Thoracic aorta (tissue), 2 donors: ENCODE results near the gene PITX1. TPM values are rescaled to one million over a fixed set of nuclear protein-coding genes. Genes with fewer than 3 reads are reported as not detected.

Experiments used
- ATAC-seq: fragments of 150-250 bp; one replicate; pipeline ENCODE4 v1.8.0; 2017; ENCODE audit warnings: low read depth; ENCODE audit not compliant: insufficient number of reproducible peaks, low FRiP score
- DNase-seq: peaks from one replicate; pipeline ENCODE4 v3.0.0-alpha.2; 2020; ENCODE audit warnings: low spot score
- H3K27ac ChIP-seq, 2 donors: fragments of 200-600 bp; sonication (generic); 1 replicate in 1 of 2; 2 replicates in 1 of 2; pipeline ENCODE4 v1.5.1; 2016; ENCODE audit warnings: mild to moderate bottlenecking in 2 of 2, moderate library complexity in 2 of 2
- H3K27me3 ChIP-seq: fragments of 200-600 bp; sonication (generic); replicated peaks from 2 replicates; pipeline ENCODE4 v1.6.0; 2016; ENCODE audit warnings: mild to moderate bottlenecking; ENCODE audit not compliant: insufficient read depth
- H3K36me3 ChIP-seq: fragments of 200-600 bp; sonication (generic); one replicate; pipeline ENCODE4 v1.5.1; 2016
- H3K4me1 ChIP-seq, 2 donors: fragments of 200-600 bp; sonication (generic); 1 replicate in 1 of 2; 2 replicates in 1 of 2; pipeline versions ENCODE4 v1.5.1 to v1.6.0; 2016; ENCODE audit warnings: low read depth in 2 of 2, mild to moderate bottlenecking in 1 of 2; ENCODE audit not compliant: control insufficient read depth in 1 of 2
- H3K4me3 ChIP-seq: fragments of 200-600 bp; sonication (generic); 2 replicates; pipeline ENCODE4 v1.5.1; 2016; ENCODE audit warnings: mild to moderate bottlenecking
- H3K9me3 ChIP-seq: fragments of 200-600 bp; sonication (generic); 2 replicates; pipeline ENCODE4 v1.5.1; 2016
- CTCF ChIP-seq: fragments of 200-600 bp; sonication (generic); IDR thresholded peaks from one replicate; pipeline ENCODE4 v1.5.1; 2019; ENCODE audit warnings: antibody characterized with exemption
- total RNA-seq, 2 donors: library from RNA; depleted of rRNA; stranded (reverse); fragments of >200 nt; gene quantifications; one replicate each; pipeline versions ENCODE4 v1.1.0 to v1.2.3, GENCODE V29; 2016

The PITX1 gene
- total RNA-seq, 2 donors from 2014 or later = not detected

GRCh38 chr5:135057233-135057632 is 23.2 kb upstream of the PITX1 start:
- Histone ChIP-seq H3K27ac (no peak overlapping the region), H3K4me1 (peaks cover 6 to 13% of the 10 kb centered on the region in 2 donors), H3K9me3 (no peaks in the 10 kb centered on the region), H3K27me3 (no peaks in the 10 kb centered on the region), H3K36me3 (no peaks in the 10 kb centered on the region), H3K4me3 (no peak overlapping the region)
- DNase-seq (no peak), ATAC-seq (no peak)
- no peak for TF ChIP-seq CTCF

GRCh38 chr5:135056316-135057030 is 22.4 kb upstream of the PITX1 start:
- ATAC-seq = no peak
- H3K4me3 ChIP-seq = no peak overlapping the region
- no peaks in the 10 kb centered on the region for H3K9me3 ChIP-seq
- H3K27me3 ChIP-seq = no peaks in the 10 kb centered on the region
- no peak for TF ChIP-seq CTCF
- no peak for DNase-seq
- H3K27ac ChIP-seq = no peak overlapping the region
- no peaks in the 10 kb centered on the region for H3K36me3 ChIP-seq
- H3K4me1 ChIP-seq = peaks cover 6 to 13% of the 10 kb centered on the region in 2 donors

GRCh38 chr5:135055396-135055795 is 21.4 kb upstream of the PITX1 start:
- ATAC-seq = no peak
- no peak for TF ChIP-seq CTCF
- Histone ChIP-seq H3K27ac (no peak overlapping the region), H3K27me3 (no peaks in the 10 kb centered on the region), H3K36me3 (no peaks in the 10 kb centered on the region), H3K9me3 (no peaks in the 10 kb centered on the region), H3K4me1 (peaks cover 6 to 13% of the 10 kb centered on the region in 2 donors), H3K4me3 (no peak overlapping the region)
- no peak for DNase-seq

- TF ChIP-seq CTCF = no peak
- H3K9me3 ChIP-seq = no peaks in the 10 kb centered on the region
- H3K27ac ChIP-seq = no peak overlapping the region
- H3K27me3 ChIP-seq = no peaks in the 10 kb centered on the region
- no peak for ATAC-seq
- no peaks in the 10 kb centered on the region for H3K36me3 ChIP-seq
- H3K4me1 ChIP-seq = peaks cover 6 to 13% of the 10 kb centered on the region in 2 donors
- no peak overlapping the region for H3K4me3 ChIP-seq
- no peak for DNase-seq
Observed at GRCh38 chr5:135054546-135054945, 20.5 kb upstream of the PITX1 start.

GRCh38 chr5:135053989-135054388 is 20.0 kb upstream of the PITX1 start:
- no peaks in the 10 kb centered on the region for H3K36me3 ChIP-seq
- no peaks in the 10 kb centered on the region for H3K27me3 ChIP-seq
- DNase-seq (no peak), ATAC-seq (no peak)
- no peak overlapping the region for H3K27ac ChIP-seq
- H3K9me3 ChIP-seq = no peaks in the 10 kb centered on the region
- no peak for TF ChIP-seq CTCF
- H3K4me3 ChIP-seq = no peak overlapping the region
- peaks cover 6 to 13% of the 10 kb centered on the region in 2 donors for H3K4me1 ChIP-seq
